Tibial artery (tissue), 4 donors: ENCODE results near the gene PRC1.

Experiments used
- DNase-seq, 2 donors: peaks; one replicate each; pipeline ENCODE4 v3.0.0-alpha.2; 2019
- H3K27ac ChIP-seq, 2 donors: fragments of 200-600 bp; sonication (generic) in 1 of 2; 1 replicate in 1 of 2; 2 replicates in 1 of 2; pipeline ENCODE4 v1.5.1; 2018 to 2019; ENCODE audit warnings: mild to moderate bottlenecking in 1 of 2
- H3K27me3 ChIP-seq, 2 donors: fragments of 200-600 bp; sonication (generic) in 1 of 2; one replicate each; pipeline versions ENCODE4 v1.5.1 to v1.6.0; 2016 to 2019
- H3K36me3 ChIP-seq, 3 donors: fragments of 200-600 bp; sonication (generic) in 2 of 3; one replicate each; pipeline ENCODE4 v1.5.1; 2016 to 2019; ENCODE audit warnings: mild to moderate bottlenecking in 2 of 3
- H3K4me1 ChIP-seq, 4 donors: fragments of 200-600 bp; sonication (generic) in 2 of 4; 1 replicate in 3 of 4; 2 replicates in 1 of 4; pipeline ENCODE4 v1.5.1; 2016 to 2019
- H3K4me3 ChIP-seq, 2 donors: fragments of 200-600 bp; sonication (generic) in 1 of 2; 1 replicate in 1 of 2; 2 replicates in 1 of 2; pipeline ENCODE4 v1.5.1; 2018 to 2019; ENCODE audit warnings: mild to moderate bottlenecking in 2 of 2
- H3K9me3 ChIP-seq, 3 donors: fragments of 200-600 bp; sonication (generic) in 1 of 3; one replicate each; pipeline ENCODE4 v1.5.1; 2016 to 2019
- CTCF ChIP-seq, 2 experiments: fragments of 200-600 bp in 1 of 2; fragments of 450-650 bp in 1 of 2; IDR thresholded peaks; one replicate each; pipeline ENCODE4 v1.5.1; 2017 to 2019; ENCODE audit warnings: antibody characterized with exemption in 2 of 2, mild to moderate bottlenecking in 1 of 2, moderate library complexity in 1 of 2
- intact Hi-C: fragments of 100-400 bp; cut with DNase I; formaldehyde crosslinking; loops from one replicate; pipeline ENCODE4 v1.15.0; 2023; ENCODE audit warnings: low total_unique reads

The PRC1 gene

GRCh38 chr15:90989040-90989768 lies 5.1 kb downstream of the PRC1 start:
- Histone ChIP-seq H3K27ac (no peak overlapping the region), H3K36me3 (no peaks in the 10 kb centered on the region), H3K27me3 (no peaks in the 10 kb centered on the region), H3K4me1 (peaks cover 0 to 12% (median 4%) of the 10 kb centered on the region in 4 donors), H3K9me3 (no peaks in the 10 kb centered on the region), H3K4me3 (no peak overlapping the region)
- TF ChIP-seq CTCF (IDR thresholded peaks at IDR 0.05): no peak
- intact Hi-C loops: no loop called here
- DNase-seq: no peak

GRCh38 chr15:90988296-90988695 lies 6.0 kb downstream of the PRC1 start:
- Histone ChIP-seq H3K9me3 (no peaks in the 10 kb centered on the region), H3K36me3 (no peaks in the 10 kb centered on the region), H3K4me3 (no peak overlapping the region), H3K27ac (no peak overlapping the region), H3K27me3 (no peaks in the 10 kb centered on the region), H3K4me1 (peaks cover 0 to 3% (median 1%) of the 10 kb centered on the region in 4 donors)
- no peak for TF ChIP-seq CTCF (IDR thresholded peaks at IDR 0.05)
- DNase-seq: no peak
- intact Hi-C loops: no loop called here

- intact Hi-C loops: no loop called here
- H3K27me3 ChIP-seq: no peaks in the 10 kb centered on the region
- no peak overlapping the region for H3K27ac ChIP-seq
- H3K4me3 ChIP-seq: no peak overlapping the region
- no peak for TF ChIP-seq CTCF (IDR thresholded peaks at IDR 0.05)
- H3K9me3 ChIP-seq: no peaks in the 10 kb centered on the region
- DNase-seq: no peak
- H3K36me3 ChIP-seq: no peaks in the 10 kb centered on the region
- H3K4me1 ChIP-seq: no peaks in the 10 kb centered on the region
Observed at GRCh38 chr15:90987561-90988141, 6.7 kb downstream of the PRC1 start.

- Histone ChIP-seq H3K4me3 (no peak overlapping the region), H3K36me3 (peaks cover 0 to 6% (median 0%) of the 10 kb centered on the region in 3 donors), H3K4me1 (no peaks in the 10 kb centered on the region), H3K9me3 (no peaks in the 10 kb centered on the region), H3K27ac (no peak overlapping the region), H3K27me3 (no peaks in the 10 kb centered on the region)
- no peak for TF ChIP-seq CTCF (IDR thresholded peaks at IDR 0.05)
- intact Hi-C loops: no loop called here
- DNase-seq: no peak
Observed at GRCh38 chr15:90986790-90987507, 7.4 kb downstream of the PRC1 start.

- intact Hi-C loops: no loop called here
- no peaks in the 10 kb centered on the region for H3K9me3 ChIP-seq
- peaks cover 0 to 17% (median 0%) of the 10 kb centered on the region in 3 donors for H3K36me3 ChIP-seq
- H3K4me3 ChIP-seq: no peak overlapping the region
- no peaks in the 10 kb centered on the region for H3K4me1 ChIP-seq
- H3K27ac ChIP-seq: no peak overlapping the region
- no peak for TF ChIP-seq CTCF (IDR thresholded peaks at IDR 0.05)
- no peak for DNase-seq
- H3K27me3 ChIP-seq: no peaks in the 10 kb centered on the region
Observed at GRCh38 chr15:90982135-90982534, 12.2 kb downstream of the PRC1 start.
